Activated T-helper 9 cell treated with anti-CD3 and anti-CD28 coated beads, Interleukin-2, amount 50 U/mL, for 16 hours (primary cell): Measurements from ENCODE around the gene PDXDC1.
A peak's percentile ranks its signal among the peaks of the same experiment; 100 is the strongest.
"Not testable (repeated sequence)": the region's sequence is repeated elsewhere in the genome, so short reads cannot be mapped to it uniquely, and the experiment has no call there.

ENCODE experiments used
- DNase-seq: peaks from one replicate; pipeline ENCODE4 v3.0.0-alpha.2; 2020; ENCODE audit warnings: low read depth

The PDXDC1 gene

GRCh38 chr16:14974656-14975417 is at the start of gene PDXDC1:
PDXDC1 (plus strand) TSS chr16:14975026; CDS start chr16:14975200, 174 bp downstream.
- peak; percentile 99 for DNase-seq

- not testable (repeated sequence) for DNase-seq
Measured at GRCh38 chr16:14928064-14928714, 46.6 kb upstream of the PDXDC1 start.

- DNase-seq = not testable (repeated sequence)
Measured at GRCh38 chr16:14929176-14929575, 45.6 kb upstream of the PDXDC1 start.

- DNase-seq = not testable (repeated sequence)
Measured at GRCh38 chr16:14930246-14930645, 44.6 kb upstream of the PDXDC1 start.

GRCh38 chr16:14930971-14931370 is 43.9 kb upstream of the PDXDC1 start:
- DNase-seq = not testable (repeated sequence)

GRCh38 chr16:14932581-14933375 is 42.0 kb upstream of the PDXDC1 start:
- DNase-seq = not testable (repeated sequence)

- not testable (repeated sequence) for DNase-seq
Measured at GRCh38 chr16:14937143-14937542, 37.7 kb upstream of the PDXDC1 start, which contains the start of gene NPIPA1. NPIPA1 (plus strand) TSS chr16:14937443; CDS start chr16:14937443, 0 bp downstream.

GRCh38 chr16:14937994-14938393 is 36.8 kb upstream of the PDXDC1 start:
- DNase-seq = not testable (repeated sequence)

- DNase-seq = not testable (repeated sequence)
Measured at GRCh38 chr16:14942686-14943085, 32.1 kb upstream of the PDXDC1 start.

- no peak for DNase-seq
Measured at GRCh38 chr16:14955546-14956231, 19.1 kb upstream of the PDXDC1 start.

GRCh38 chr16:14957576-14958322 is 17.1 kb upstream of the PDXDC1 start:
- DNase-seq = no peak

GRCh38 chr16:14958323-14958600 is 16.6 kb upstream of the PDXDC1 start:
- DNase-seq = no peak

- DNase-seq = no peak
Measured at GRCh38 chr16:14958970-14959369, 15.9 kb upstream of the PDXDC1 start.

GRCh38 chr16:14961405-14962186 is 13.2 kb upstream of the PDXDC1 start:
- DNase-seq = no peak

GRCh38 chr16:14963281-14964173 is 11.3 kb upstream of the PDXDC1 start:
- DNase-seq = no peak

- no peak for DNase-seq
Measured at GRCh38 chr16:14965328-14965727, 9.5 kb upstream of the PDXDC1 start.

- not testable (repeated sequence) for DNase-seq
Measured at GRCh38 chr16:14969795-14970194, 5.0 kb upstream of the PDXDC1 start.

GRCh38 chr16:14971621-14972228 is 3.1 kb upstream of the PDXDC1 start:
- not testable (repeated sequence) for DNase-seq

GRCh38 chr16:14973785-14974322 is 972 bp upstream of the PDXDC1 start:
- not testable (repeated sequence) for DNase-seq
